ENCODE results near the gene GASK1A. TPM values are rescaled to one million over a fixed set of nuclear protein-coding genes. Genes with fewer than 3 reads are reported as not detected.

The GASK1A gene
- total RNA-seq, 1 donor from 2014 or later: not detected

DNA sequence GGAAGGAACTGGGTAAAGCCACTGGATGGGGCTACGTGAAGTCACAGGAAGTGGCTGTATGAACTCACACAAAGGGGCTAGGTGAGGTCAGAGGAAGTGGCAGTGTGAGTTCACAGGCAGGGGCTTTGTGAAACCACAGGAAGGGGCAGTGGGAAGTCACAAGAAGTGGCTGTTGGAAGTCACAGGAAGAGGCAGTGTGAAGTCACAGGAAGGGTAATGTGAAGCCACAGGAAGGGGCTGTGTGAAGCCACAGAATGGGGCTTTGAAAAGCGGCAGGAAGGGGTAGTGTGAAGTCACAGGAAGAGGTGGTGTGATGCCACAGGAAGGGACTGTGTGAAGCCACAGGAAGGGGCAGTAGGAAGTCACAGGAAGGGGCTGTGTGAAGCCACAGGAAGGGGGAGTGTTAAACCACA lies 34.6 kb downstream of the GASK1A start:
- no peak overlapping the region for H3K27ac Mint-ChIP-seq (ENCODE audit: unreplicated experiment)
- H3K27me3 Mint-ChIP-seq (ENCODE audit: unreplicated experiment): no peaks in the 10 kb centered on the region
- H3K4me1 Mint-ChIP-seq (ENCODE audit: unreplicated experiment): no peaks in the 10 kb centered on the region
- TF ChIP-seq, protein P1, sequence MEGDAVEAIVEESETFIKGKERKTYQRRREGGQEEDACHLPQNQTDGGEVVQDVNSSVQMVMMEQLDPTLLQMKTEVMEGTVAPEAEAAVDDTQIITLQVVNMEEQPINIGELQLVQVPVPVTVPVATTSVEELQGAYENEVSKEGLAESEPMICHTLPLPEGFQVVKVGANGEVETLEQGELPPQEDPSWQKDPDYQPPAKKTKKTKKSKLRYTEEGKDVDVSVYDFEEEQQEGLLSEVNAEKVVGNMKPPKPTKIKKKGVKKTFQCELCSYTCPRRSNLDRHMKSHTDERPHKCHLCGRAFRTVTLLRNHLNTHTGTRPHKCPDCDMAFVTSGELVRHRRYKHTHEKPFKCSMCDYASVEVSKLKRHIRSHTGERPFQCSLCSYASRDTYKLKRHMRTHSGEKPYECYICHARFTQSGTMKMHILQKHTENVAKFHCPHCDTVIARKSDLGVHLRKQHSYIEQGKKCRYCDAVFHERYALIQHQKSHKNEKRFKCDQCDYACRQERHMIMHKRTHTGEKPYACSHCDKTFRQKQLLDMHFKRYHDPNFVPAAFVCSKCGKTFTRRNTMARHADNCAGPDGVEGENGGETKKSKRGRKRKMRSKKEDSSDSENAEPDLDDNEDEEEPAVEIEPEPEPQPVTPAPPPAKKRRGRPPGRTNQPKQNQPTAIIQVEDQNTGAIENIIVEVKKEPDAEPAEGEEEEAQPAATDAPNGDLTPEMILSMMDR (IDR thresholded peaks at IDR 0.05): no peak
- H3K4me3 Mint-ChIP-seq (ENCODE audit: unreplicated experiment): no peak overlapping the region
- no peaks in the 10 kb centered on the region for H3K36me3 Mint-ChIP-seq (ENCODE audit: unreplicated experiment)
- H3K9me3 Mint-ChIP-seq (ENCODE audit: unreplicated experiment): no peaks in the 10 kb centered on the region
- no peak for DNase-seq (ENCODE audit: extremely low spot score, unreplicated experiment)

DNA sequence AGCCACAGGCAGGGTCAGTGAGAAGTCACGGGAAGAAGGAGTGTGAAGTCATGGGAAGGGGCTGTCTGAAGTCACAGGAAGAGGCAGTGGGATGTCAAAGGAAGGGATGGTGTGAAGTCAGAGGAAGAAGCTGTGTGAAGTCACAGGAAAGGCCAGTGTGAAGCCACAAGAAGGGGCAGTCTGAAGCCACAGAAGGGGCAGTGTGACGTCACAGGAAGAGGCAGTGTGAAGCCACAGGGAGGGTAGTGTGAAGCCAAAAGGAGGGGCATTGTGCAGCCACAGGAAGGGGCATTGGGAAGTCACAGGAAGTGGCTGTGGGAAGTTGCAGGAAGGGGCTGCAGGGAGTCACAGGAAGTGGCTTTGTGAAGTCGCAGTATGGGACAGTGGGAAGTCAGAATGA lies 35.1 kb downstream of the GASK1A start:
- Mint-ChIP-seq H3K4me1 (ENCODE audit: unreplicated experiment) (no peaks in the 10 kb centered on the region), H3K36me3 (ENCODE audit: unreplicated experiment) (no peaks in the 10 kb centered on the region), H3K27me3 (ENCODE audit: unreplicated experiment) (no peaks in the 10 kb centered on the region), H3K9me3 (ENCODE audit: unreplicated experiment) (no peaks in the 10 kb centered on the region), H3K4me3 (ENCODE audit: unreplicated experiment) (no peak overlapping the region), H3K27ac (ENCODE audit: unreplicated experiment) (no peak overlapping the region)
- no peak for DNase-seq (ENCODE audit: extremely low spot score, unreplicated experiment)
- TF ChIP-seq, protein P1 (IDR thresholded peaks at IDR 0.05): no peak

- H3K4me3 Mint-ChIP-seq (ENCODE audit: unreplicated experiment): no peak overlapping the region
- no peak overlapping the region for H3K27ac Mint-ChIP-seq (ENCODE audit: unreplicated experiment)
- H3K9me3 Mint-ChIP-seq (ENCODE audit: unreplicated experiment): no peaks in the 10 kb centered on the region
- no peaks in the 10 kb centered on the region for H3K27me3 Mint-ChIP-seq (ENCODE audit: unreplicated experiment)
- no peaks in the 10 kb centered on the region for H3K36me3 Mint-ChIP-seq (ENCODE audit: unreplicated experiment)
- TF ChIP-seq, protein P1 (IDR thresholded peaks at IDR 0.05): no peak
- DNase-seq (ENCODE audit: extremely low spot score, unreplicated experiment): no peak
- no peaks in the 10 kb centered on the region for H3K4me1 Mint-ChIP-seq (ENCODE audit: unreplicated experiment)
Observed at GRCh38 chr3:43014956-43015355, 35.8 kb downstream of the GASK1A start.

DNA sequence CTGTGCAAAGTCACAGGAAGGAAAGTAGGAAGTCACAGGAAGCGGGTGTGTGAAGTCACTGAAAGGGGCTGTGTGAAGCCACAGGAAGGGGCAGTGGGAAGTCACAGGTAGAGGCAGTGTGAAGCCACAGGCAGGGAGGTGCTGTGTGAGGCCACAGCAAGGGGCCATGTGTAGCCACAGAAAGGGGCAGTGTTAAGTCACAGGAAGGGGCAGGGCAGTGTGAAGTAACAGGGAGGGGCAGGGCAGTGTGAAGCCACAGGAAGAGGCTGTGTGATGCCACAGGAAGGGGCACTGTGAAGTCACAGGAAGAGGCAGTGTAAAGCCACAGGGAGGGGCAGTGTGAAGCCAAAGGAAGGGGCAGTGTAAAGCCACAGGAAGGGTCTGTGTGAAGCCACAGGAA lies 36.5 kb downstream of the GASK1A start:
- Mint-ChIP-seq H3K27ac (ENCODE audit: unreplicated experiment) (no peak overlapping the region), H3K4me3 (ENCODE audit: unreplicated experiment) (no peak overlapping the region), H3K9me3 (ENCODE audit: unreplicated experiment) (no peaks in the 10 kb centered on the region), H3K4me1 (ENCODE audit: unreplicated experiment) (no peaks in the 10 kb centered on the region), H3K36me3 (ENCODE audit: unreplicated experiment) (no peaks in the 10 kb centered on the region), H3K27me3 (ENCODE audit: unreplicated experiment) (no peaks in the 10 kb centered on the region)
- no peak for DNase-seq (ENCODE audit: extremely low spot score, unreplicated experiment)
- TF ChIP-seq, protein P1 (IDR thresholded peaks at IDR 0.05): no peak

DNA sequence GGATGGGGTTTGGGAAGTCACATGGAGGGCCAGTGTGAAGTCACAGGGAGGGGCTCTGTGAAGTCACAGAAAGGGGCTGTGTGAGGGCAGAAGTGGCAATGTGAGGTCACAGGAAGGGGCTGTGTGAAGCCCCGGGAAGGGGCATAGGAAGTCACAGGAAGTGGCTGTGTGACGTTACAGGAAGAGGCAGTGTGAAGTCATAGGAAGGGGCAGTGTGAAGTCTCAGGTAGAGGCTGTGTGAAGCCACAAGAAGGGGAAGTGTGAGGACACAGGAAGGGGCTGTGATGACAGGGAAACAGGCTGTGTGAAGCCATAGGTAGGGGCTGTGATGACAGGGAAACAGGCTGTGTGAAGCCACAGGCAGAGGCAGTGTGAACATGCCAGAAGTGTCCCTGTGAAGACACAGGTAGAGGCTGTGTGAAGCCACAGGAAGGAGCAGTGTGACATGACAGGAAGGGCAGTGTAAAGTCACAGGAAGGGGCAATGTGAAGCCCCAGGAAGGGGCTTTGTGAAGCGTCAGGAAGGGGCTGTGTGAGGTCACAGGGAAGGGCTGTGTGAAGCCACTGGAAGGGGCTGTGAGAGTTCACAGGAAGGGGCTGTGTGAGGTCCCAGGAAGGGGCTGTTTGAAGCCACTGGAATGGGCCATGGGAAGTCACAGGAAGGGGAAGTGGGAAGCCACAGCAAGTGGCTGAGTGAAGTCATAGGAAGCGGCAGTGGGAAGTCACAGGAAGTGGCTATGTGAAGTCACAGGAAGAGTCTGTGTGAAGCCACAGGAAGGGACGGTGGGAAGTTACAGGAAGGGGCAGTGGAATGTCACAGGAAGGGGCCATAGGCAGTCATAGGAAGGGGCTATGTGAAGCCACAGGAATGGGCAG lies 37.1 kb downstream of the GASK1A start:
- no peak for DNase-seq (ENCODE audit: extremely low spot score, unreplicated experiment)
- Mint-ChIP-seq H3K36me3 (ENCODE audit: unreplicated experiment) (no peaks in the 10 kb centered on the region), H3K9me3 (ENCODE audit: unreplicated experiment) (no peaks in the 10 kb centered on the region), H3K4me3 (ENCODE audit: unreplicated experiment) (no peak overlapping the region), H3K4me1 (ENCODE audit: unreplicated experiment) (no peaks in the 10 kb centered on the region), H3K27ac (ENCODE audit: unreplicated experiment) (no peak overlapping the region), H3K27me3 (ENCODE audit: unreplicated experiment) (peaks cover 1% of the 10 kb centered on the region)
- TF ChIP-seq, protein P1 (IDR thresholded peaks at IDR 0.05): no peak
